GM12892 (cell line): ENCODE measurements around the gene MARCHF10.

ENCODE experiments used
- POLR2A ChIP-seq: IDR thresholded peaks from 2 replicates; pipeline ENCODE4 v1.6.1; 2011; ENCODE audit warnings: low read depth, low read length, control low read depth
- POLR2AphosphoS5 ChIP-seq: IDR thresholded peaks from 2 replicates; pipeline ENCODE4 v1.6.1; 2011; ENCODE audit warnings: low read depth, low read length, control low read depth

DNA sequence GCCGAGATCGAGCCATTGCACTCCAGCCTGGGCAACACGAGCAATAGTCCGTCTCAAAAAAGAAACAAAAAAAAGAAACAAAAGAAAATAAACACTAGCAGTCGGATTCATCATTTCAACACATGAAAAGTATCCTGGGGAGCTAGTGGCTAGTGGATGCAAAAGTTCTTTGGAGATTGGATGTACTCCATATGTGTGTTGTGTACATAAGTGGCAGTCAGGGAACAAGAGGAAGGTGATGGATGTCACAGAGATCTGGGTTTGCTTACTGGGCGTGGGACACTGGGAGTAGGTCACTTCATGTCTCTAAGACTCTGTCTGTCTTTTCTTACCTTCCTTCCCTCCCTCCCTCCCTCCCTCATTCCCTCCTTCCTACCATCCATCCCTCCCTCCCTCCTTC is 145.3 kb downstream of the MARCHF10 start:
- TF ChIP-seq POLR2A: no peak
- no peak for TF ChIP-seq POLR2AphosphoS5
